ENCODE data around the gene SNX19. TPM values are rescaled to one million over a fixed set of nuclear protein-coding genes. Genes with fewer than 3 reads are reported as not detected.

The SNX19 gene
- total RNA-seq, 2 donors from 2014 or later = 102 to 126 TPM

GRCh38 chr11:130890039-130890745, 26.1 kb downstream of the SNX19 start:
- Histone ChIP-seq H3K4me1 (ENCODE audit: control insufficient read depth in 1 of 2, low read depth in 2 of 2) (peaks cover 7 to 68% of the 10 kb centered on the region in 2 donors), H3K27ac (peak overlapping the region in 1 of 2 donors; percentile 80)
- no peak for ATAC-seq (ENCODE audit: insufficient number of reproducible peaks, low FRiP score, low read depth)

GRCh38 chr11:130888790-130889189, 27.5 kb downstream of the SNX19 start:
- no peak for DNase-seq (ENCODE audit: low spot score)
- no peak for TF ChIP-seq CTCF (IDR thresholded peaks at IDR 0.05)
- no peaks in the 10 kb centered on the region for H3K9me3 ChIP-seq
- no peak overlapping the region for H3K27ac ChIP-seq
- no peak for ATAC-seq (ENCODE audit: insufficient number of reproducible peaks, low FRiP score, low read depth)
- H3K4me3 ChIP-seq = no peak overlapping the region
- H3K36me3 ChIP-seq = no peaks in the 10 kb centered on the region
- H3K4me1 ChIP-seq (ENCODE audit: control insufficient read depth in 1 of 2, low read depth in 2 of 2) = peaks cover 7 to 54% of the 10 kb centered on the region in 2 donors
- H3K27me3 ChIP-seq (replicated peaks; ENCODE audit: insufficient read depth) = no peaks in the 10 kb centered on the region

More at GRCh38 chr11:130890039-130890745, 26.1 kb downstream of the SNX19 start:
- Histone ChIP-seq H3K9me3 (no peaks in the 10 kb centered on the region), H3K36me3 (peaks cover 7% of the 10 kb centered on the region), H3K27me3 (replicated peaks; ENCODE audit: insufficient read depth) (no peaks in the 10 kb centered on the region), H3K4me3 (no peak overlapping the region)
- no peak for DNase-seq (ENCODE audit: low spot score)
- TF ChIP-seq CTCF (IDR thresholded peaks at IDR 0.05) = no peak

GRCh38 chr11:130886704-130887103, 29.6 kb downstream of the SNX19 start:
- H3K36me3 ChIP-seq = no peaks in the 10 kb centered on the region
- ATAC-seq (ENCODE audit: insufficient number of reproducible peaks, low FRiP score, low read depth) = no peak
- H3K4me3 ChIP-seq = no peak overlapping the region
- no peak for TF ChIP-seq CTCF (IDR thresholded peaks at IDR 0.05)
- peak overlapping the region; percentile 18 to 21 for H3K27ac ChIP-seq
- DNase-seq (ENCODE audit: low spot score) = no peak
- peaks cover 17 to 55% of the 10 kb centered on the region in 2 donors for H3K4me1 ChIP-seq (ENCODE audit: control insufficient read depth in 1 of 2, low read depth in 2 of 2)
- no peaks in the 10 kb centered on the region for H3K9me3 ChIP-seq
- no peaks in the 10 kb centered on the region for H3K27me3 ChIP-seq (replicated peaks; ENCODE audit: insufficient read depth)

- H3K27me3 ChIP-seq (replicated peaks; ENCODE audit: insufficient read depth) = no peaks in the 10 kb centered on the region
- TF ChIP-seq CTCF (IDR thresholded peaks at IDR 0.05) = no peak
- DNase-seq (ENCODE audit: low spot score) = peak; percentile 41
- peak overlapping the region; percentile 68 to 75 for H3K27ac ChIP-seq
- H3K4me3 ChIP-seq = no peak overlapping the region
- H3K36me3 ChIP-seq = peaks cover 17% of the 10 kb centered on the region
- ATAC-seq (ENCODE audit: insufficient number of reproducible peaks, low FRiP score, low read depth) = peak; percentile 70
- no peaks in the 10 kb centered on the region for H3K9me3 ChIP-seq
- H3K4me1 ChIP-seq (ENCODE audit: control insufficient read depth in 1 of 2, low read depth in 2 of 2) = peaks cover 10 to 71% of the 10 kb centered on the region in 2 donors
Measured at GRCh38 chr11:130882138-130882551, 34.1 kb downstream of the SNX19 start.

GRCh38 chr11:130881475-130882137, 34.7 kb downstream of the SNX19 start:
- ATAC-seq (ENCODE audit: insufficient number of reproducible peaks, low FRiP score, low read depth) (no peak), DNase-seq (ENCODE audit: low spot score) (no peak)
- H3K9me3 ChIP-seq = no peaks in the 10 kb centered on the region
- peak overlapping the region; percentile 68 to 75 for H3K27ac ChIP-seq
- no peak for TF ChIP-seq CTCF (IDR thresholded peaks at IDR 0.05)
- peaks cover 22% of the 10 kb centered on the region for H3K36me3 ChIP-seq
- peaks cover 10 to 72% of the 10 kb centered on the region in 2 donors for H3K4me1 ChIP-seq (ENCODE audit: control insufficient read depth in 1 of 2, low read depth in 2 of 2)
- no peaks in the 10 kb centered on the region for H3K27me3 ChIP-seq (replicated peaks; ENCODE audit: insufficient read depth)
- no peak overlapping the region for H3K4me3 ChIP-seq

Data from thoracic aorta (tissue), 2 donors.